HCT116 (cell line): ENCODE results near the gene CYP3A5. TPM values are rescaled to one million over a fixed set of nuclear protein-coding genes. Genes with fewer than 3 reads are reported as not detected.
"Not testable (repeated sequence)": the region's sequence is repeated elsewhere in the genome, so short reads cannot be mapped to it uniquely, and the experiment has no call there.

ENCODE experiments used
- ATAC-seq: fragments of 200-7000 bp; cut with Tn5 transposase; 2 replicates; pipeline ENCODE4 v1.9.1; 2020; ENCODE audit warnings: mild to moderate bottlenecking, moderate library complexity
- BruUV-seq: library from RNA; stranded (reverse); fragments of 400-500 nt; replicated peaks from 2 replicates; lab custom pipeline; 2021; lab: Mats Ljungman, UMichigan
- CTCF ChIA-PET: fragments of 300-600 bp; sonication (Branson Sonifier 250); formaldehyde crosslinking; loops from one replicate; lab custom pipeline; 2021; ENCODE audit warnings: antibody characterized with exemption; lab: Charles Lee
- POLR2A ChIA-PET: fragments of 300-600, 350-600 bp; sonication (Branson Sonifier 250); formaldehyde crosslinking; loops from one replicate; lab custom pipeline; 2021; ENCODE audit warnings: antibody characterized with exemption; lab: Charles Lee
- RAD21 ChIA-PET, 2 experiments: fragments of 300-600 bp; sonication (Branson Sonifier 250); formaldehyde crosslinking; loops; one replicate each; lab custom pipeline; 2023; ENCODE audit warnings: low total read pairs in 2 of 2; ENCODE audit not compliant: uncharacterized antibody in 2 of 2, unreplicated experiment in 2 of 2, low non-redundant PET in 1 of 2; lab: Charles Lee
- DNase-seq: peaks from one replicate; pipeline ENCODE4 v3.0.0-alpha.2; 2010; ENCODE audit warnings: low read depth, low spot score
- H2AFZ ChIP-seq: fragments of 200-600 bp; shearing (Covaris generic), sonication (generic); 2 replicates; pipeline ENCODE4 v1.6.1; 2017; ENCODE audit warnings: low read depth, mixed run types, mixed read lengths, antibody characterized with exemption, low read length; ENCODE audit not compliant: poor library complexity, severe bottlenecking
- H3K27ac ChIP-seq: 2 replicates; pipeline ENCODE4 v1.5.1; 2012; ENCODE audit warnings: low read depth, low read length
- H3K27me3 ChIP-seq: fragments of 200-600 bp; sonication (generic); 2 replicates; pipeline ENCODE4 v1.6.1; 2016; ENCODE audit warnings: mixed run types, low read length, mixed read lengths; ENCODE audit not compliant: insufficient read depth
- H3K36me3 ChIP-seq, 2 experiments: fragments of 200-500 bp in 1 of 2; fragments of 200-600 bp in 1 of 2; sonication (Bioruptor generic) in 1 of 2; sonication (generic) in 1 of 2; 2 replicates each; pipeline versions ENCODE4 v1.5.1 to v1.6.1; 2014 to 2016; ENCODE audit warnings: low read length in 2 of 2, inconsistent platforms in 1 of 2, mixed read lengths in 1 of 2, mixed run types in 1 of 2; ENCODE audit not compliant: insufficient read depth in 2 of 2, control insufficient read depth in 1 of 2
- H3K4me1 ChIP-seq, 2 experiments: fragments of 200-600 bp in 1 of 2; sonication (generic) in 1 of 2; 2 replicates each; pipeline versions ENCODE4 v1.5.1 to v1.6.1; 2012 to 2017; ENCODE audit warnings: low read length in 2 of 2, inconsistent platforms in 1 of 2, mild to moderate bottlenecking in 1 of 2, mixed read lengths in 1 of 2, mixed run types in 1 of 2, moderate library complexity in 1 of 2; ENCODE audit not compliant: insufficient read depth in 2 of 2, control insufficient read depth in 1 of 2
- H3K4me2 ChIP-seq: fragments of 200-600 bp; sonication (generic); 2 replicates; pipeline ENCODE4 v1.6.1; 2017; ENCODE audit warnings: mixed run types, low read length, mixed read lengths
- H3K4me3 ChIP-seq, 2 experiments: fragments of 200-600 bp in 1 of 2; sonication (generic) in 1 of 2; replicated peaks in 1 of 2; 2 replicates each; pipeline ENCODE4 v1.5.1; 2011 to 2016; ENCODE audit warnings: low read length in 2 of 2, control low read depth in 1 of 2, low read depth in 1 of 2, mild to moderate bottlenecking in 1 of 2, mixed read lengths in 1 of 2, mixed run types in 1 of 2
- H3K79me2 ChIP-seq: fragments of 200-600 bp; sonication (generic); 2 replicates; pipeline ENCODE4 v1.6.1; 2017; ENCODE audit warnings: mild to moderate bottlenecking, mixed run types, low read length, moderate library complexity, mixed read lengths; ENCODE audit not compliant: insufficient read depth
- H3K9ac ChIP-seq: fragments of 200-600 bp; sonication (generic); 2 replicates; pipeline ENCODE4 v1.6.1; 2016; ENCODE audit warnings: low read length, mixed read lengths
- H3K9me2 ChIP-seq: fragments of 200-600 bp; sonication (generic), shearing (Covaris generic); 2 replicates; pipeline ENCODE4 v1.6.1; 2017; ENCODE audit warnings: mixed run types, mild to moderate bottlenecking, moderate library complexity; ENCODE audit not compliant: insufficient read depth
- H3K9me3 ChIP-seq, 2 experiments: fragments of 200-500 bp in 1 of 2; fragments of 200-600 bp in 1 of 2; sonication (Bioruptor generic) in 1 of 2; sonication (generic) in 1 of 2; 2 replicates each; pipeline ENCODE4 v1.6.1; 2014 to 2017; ENCODE audit warnings: low read length in 2 of 2, mixed read lengths in 2 of 2, inconsistent platforms in 1 of 2, low read depth in 1 of 2, mild to moderate bottlenecking in 1 of 2, mixed run types in 1 of 2, moderate library complexity in 1 of 2; ENCODE audit not compliant: control insufficient read depth in 1 of 2, insufficient read depth in 1 of 2
- H4K20me1 ChIP-seq: fragments of 200-600 bp; sonication (generic), shearing (Covaris generic); 2 replicates; pipeline ENCODE4 v1.6.1; 2017; ENCODE audit warnings: mixed run types, mild to moderate bottlenecking, moderate library complexity; ENCODE audit not compliant: insufficient read depth
- ATF3 ChIP-seq: IDR thresholded peaks from 2 replicates; pipeline ENCODE4 v1.6.1; 2012
- POLR2A ChIP-seq: IDR thresholded peaks from 2 replicates; pipeline ENCODE4 v1.7.0; 2011; ENCODE audit warnings: borderline replicate concordance; ENCODE audit not compliant: insufficient read depth, insufficient read length; ENCODE audit errors: extremely low read depth
- RAD21 ChIP-seq: IDR thresholded peaks from 2 replicates; pipeline ENCODE4 v1.6.1; 2012; ENCODE audit warnings: low read depth, mild to moderate bottlenecking
- SIN3A ChIP-seq: IDR thresholded peaks from 2 replicates; pipeline ENCODE4 v1.6.1; 2012; ENCODE audit warnings: low read depth
- intact Hi-C: fragments of 100-400 bp; cut with micrococcal nuclease; formaldehyde crosslinking; loops from 2 replicates; pipeline ENCODE4 v1.10.0; 2022
- total RNA-seq: library from RNA; stranded (reverse); gene quantifications from one replicate; pipeline ENCODE4 v1.2.1, GENCODE V29; 2021; ENCODE audit not compliant: unreplicated experiment

CYP3A5 gene
- total RNA-seq, 1 experiment from 2014 or later: 1.5 TPM

- CTCF ChIA-PET: no interaction called here
- H3K79me2 ChIP-seq: no peaks in the 10 kb centered on the region
- H4K20me1 ChIP-seq: no peaks in the 10 kb centered on the region
- BruUV-seq: no TSS peak
- no peaks in the 10 kb centered on the region for H3K36me3 ChIP-seq
- no peaks in the 10 kb centered on the region for H3K9me2 ChIP-seq
- no peak overlapping the region for H3K4me2 ChIP-seq
- RAD21 ChIA-PET: no interaction called here
- POLR2A ChIA-PET: no interaction called here
- no peaks in the 10 kb centered on the region for H3K4me1 ChIP-seq
- no peak overlapping the region for H3K27ac ChIP-seq
- no peak for DNase-seq
- no peak overlapping the region for H3K4me3 ChIP-seq
- H2AFZ ChIP-seq: no peak overlapping the region
- no peaks in the 10 kb centered on the region for H3K9me3 ChIP-seq
- intact Hi-C loops: loop anchor here (10.0 kb wide), 1 partner anchor 196 kb away; no protein-coding TSS in a partner anchor
- H3K9ac ChIP-seq: no peak overlapping the region
- no peaks in the 10 kb centered on the region for H3K27me3 ChIP-seq
- TF ChIP-seq POLR2A (no peak), RAD21 (no peak), ATF3 (no peak), SIN3A (no peak)
- no peak for ATAC-seq
Observed at GRCh38 chr7:99638731-99639130, 41.1 kb downstream of the CYP3A5 start.

- H3K9ac ChIP-seq, H3K9me3 ChIP-seq, H2AFZ ChIP-seq, BruUV-seq, H3K4me2 ChIP-seq, ATAC-seq, H3K4me3 ChIP-seq, H3K36me3 ChIP-seq, RAD21 ChIA-PET, H3K9me2 ChIP-seq, H3K4me1 ChIP-seq, H3K27ac ChIP-seq, H3K27me3 ChIP-seq, H4K20me1 ChIP-seq, H3K79me2 ChIP-seq, POLR2A ChIA-PET, DNase-seq, CTCF ChIA-PET: not testable (repeated sequence)
- intact Hi-C loops: loop anchor here (10.0 kb wide), 1 partner anchor 197 kb away; no protein-coding TSS in a partner anchor
Observed at GRCh38 chr7:99637414-99637813, 42.4 kb downstream of the CYP3A5 start.
